Adrenal gland (tissue), 12 donors: Measurements from ENCODE around the gene ERGIC2. TPM values are rescaled to one million over a fixed set of nuclear protein-coding genes. Genes with fewer than 3 reads are reported as not detected.

ENCODE experiments used
- DNase-seq, 7 donors: peaks; one replicate each; pipeline ENCODE4 v3.0.0-alpha.2; 2019 to 2020
- H3K27ac ChIP-seq, 5 donors: fragments of 200-600 bp; sonication (generic) in 4 of 5; 1 replicate in 3 of 5; 2 replicates in 2 of 5; pipeline versions ENCODE4 v1.5.1 to v1.8.0; 2016 to 2020; ENCODE audit warnings: mild to moderate bottlenecking in 1 of 5
- H3K27me3 ChIP-seq: fragments of 200-600 bp; 2 replicates; pipeline ENCODE4 v1.8.0; 2021
- H3K36me3 ChIP-seq, 2 donors: fragments of 200-600 bp; replicated peaks in 1 of 2; 1 replicate in 1 of 2; 2 replicates in 1 of 2; pipeline versions ENCODE4 v1.5.1 to v1.8.0; 2018 to 2022
- H3K4me1 ChIP-seq, 2 donors: fragments of 200-600 bp; replicated peaks in 1 of 2; 1 replicate in 1 of 2; 2 replicates in 1 of 2; pipeline versions ENCODE4 v1.5.1 to v1.8.0; 2018 to 2021
- H3K4me3 ChIP-seq, 4 donors: fragments of 200-600 bp; sonication (generic) in 3 of 4; one replicate each; pipeline ENCODE4 v1.5.1; 2016 to 2018
- H3K9me3 ChIP-seq, 3 donors: fragments of 200-600 bp; sonication (generic) in 1 of 3; replicated peaks in 1 of 3; 1 replicate in 2 of 3; 2 replicates in 1 of 3; pipeline versions ENCODE4 v1.5.1 to v1.8.0; 2016 to 2021
- POLR2A ChIP-seq, 2 donors: fragments of 450-650 bp; IDR thresholded peaks; one replicate each; pipeline ENCODE4 v1.6.1; 2017; ENCODE audit warnings: antibody characterized with exemption in 2 of 2, mild to moderate bottlenecking in 2 of 2, moderate library complexity in 1 of 2
- WGBS, 4 donors: extraction: QIAGEN DNeasy Blood & Tissue Kit in 2 of 4; methylation state at CpG; one replicate each; pipeline versions ENCODE4 v1.1.5 to v1.1.7; 2013 to 2017; 5-methylcytosine and 5-hydroxymethylcytosine counted together
- intact Hi-C, 2 donors: fragments of 100-400 bp; cut with DNase I; formaldehyde crosslinking; loops; one replicate each; pipeline versions ENCODE4 v1.14.1 to v1.15.0; 2022 to 2023
- polyA plus RNA-seq, 3 donors: library from polyadenylated mRNA; stranded (reverse); fragments of 200-250 nt in 2 of 3; fragments of 350-450 nt in 1 of 3; fragmentation: Illumina TruSeq in 1 of 3; extraction: RNeasy Lipid Tissue Mini Kit (QIAGEN cat#74804) in 1 of 3; gene quantifications; one replicate each; pipeline ENCODE4 v1.2.3, GENCODE V29; 2013 to 2014
- total RNA-seq, 9 donors: library from RNA; depleted of rRNA in 4 of 9; stranded (reverse); fragments of >200 nt in 4 of 9; fragments of 120-200 nt in 1 of 9; fragmentation: NEBNext Ultra II Directional in 1 of 9; extraction: Animal tissue kit (Norgen Biotek cat#: 25700) in 1 of 9; gene quantifications; one replicate each; pipeline versions ENCODE4 v1.1.0 to v1.2.4, GENCODE V29; 2013 to 2023
- TF ChIP-seq, protein P1 (sequence below), 6 experiments: fragments of 450-650 bp in 4 of 6; fragments of 200-600 bp in 2 of 6; sonication (generic) in 1 of 6; IDR thresholded peaks; 1 replicate in 5 of 6; 2 replicates in 1 of 6; pipeline versions ENCODE4 v1.5.1 to v1.8.0; 2016 to 2021; ENCODE audit warnings: antibody characterized with exemption in 6 of 6, mild to moderate bottlenecking in 2 of 6, moderate library complexity in 1 of 6
- donor health status: healthy with polysubstance abuse.
- donor health status: Bipolar disorder and iron deficiency.
- donor health status: DM: yes; HTN: yes; CAD: no.
- donor health status: DM: no; HTN: no; CAD: no.
- donor health status: DM: no; HTN: no; CAD: no.
- donor health status: DM: yes; HTN: yes; CAD: no.

ERGIC2 gene
- total and polyA plus RNA-seq, 12 donors = 17.9 to 134 (median 60.7) TPM

- H3K9me3 ChIP-seq = no peaks in the 10 kb centered on the region
- no peak overlapping the region for H3K4me3 ChIP-seq
- H3K27me3 ChIP-seq = no peaks in the 10 kb centered on the region
- WGBS, 4 donors = 62 to 73% (median 68%) methylated on average over 4 of the region's 4 CpGs
- intact Hi-C loops = no loop called here
- DNase-seq = no peak
- H3K4me1 ChIP-seq = peaks cover 2 to 10% of the 10 kb centered on the region in 2 donors
- H3K27ac ChIP-seq = no peak overlapping the region
- peaks cover 0 to 10% of the 10 kb centered on the region in 2 donors for H3K36me3 ChIP-seq
- TF ChIP-seq, protein P1, sequence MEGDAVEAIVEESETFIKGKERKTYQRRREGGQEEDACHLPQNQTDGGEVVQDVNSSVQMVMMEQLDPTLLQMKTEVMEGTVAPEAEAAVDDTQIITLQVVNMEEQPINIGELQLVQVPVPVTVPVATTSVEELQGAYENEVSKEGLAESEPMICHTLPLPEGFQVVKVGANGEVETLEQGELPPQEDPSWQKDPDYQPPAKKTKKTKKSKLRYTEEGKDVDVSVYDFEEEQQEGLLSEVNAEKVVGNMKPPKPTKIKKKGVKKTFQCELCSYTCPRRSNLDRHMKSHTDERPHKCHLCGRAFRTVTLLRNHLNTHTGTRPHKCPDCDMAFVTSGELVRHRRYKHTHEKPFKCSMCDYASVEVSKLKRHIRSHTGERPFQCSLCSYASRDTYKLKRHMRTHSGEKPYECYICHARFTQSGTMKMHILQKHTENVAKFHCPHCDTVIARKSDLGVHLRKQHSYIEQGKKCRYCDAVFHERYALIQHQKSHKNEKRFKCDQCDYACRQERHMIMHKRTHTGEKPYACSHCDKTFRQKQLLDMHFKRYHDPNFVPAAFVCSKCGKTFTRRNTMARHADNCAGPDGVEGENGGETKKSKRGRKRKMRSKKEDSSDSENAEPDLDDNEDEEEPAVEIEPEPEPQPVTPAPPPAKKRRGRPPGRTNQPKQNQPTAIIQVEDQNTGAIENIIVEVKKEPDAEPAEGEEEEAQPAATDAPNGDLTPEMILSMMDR (IDR thresholded peaks at IDR 0.05) = no peak
- no peak for TF ChIP-seq POLR2A (IDR thresholded peaks at IDR 0.05)
These were observed 6.1 kb downstream of the ERGIC2 start for GRCh38 chr12:29374913-29375312.

- H3K4me3 ChIP-seq = no peak overlapping the region
- WGBS, 4 donors = 94 to 98% (median 96%) methylated on average over 2 of the region's 2 CpGs
These were observed 7.0 kb downstream of the ERGIC2 start for GRCh38 chr12:29374012-29374411.

DNA sequence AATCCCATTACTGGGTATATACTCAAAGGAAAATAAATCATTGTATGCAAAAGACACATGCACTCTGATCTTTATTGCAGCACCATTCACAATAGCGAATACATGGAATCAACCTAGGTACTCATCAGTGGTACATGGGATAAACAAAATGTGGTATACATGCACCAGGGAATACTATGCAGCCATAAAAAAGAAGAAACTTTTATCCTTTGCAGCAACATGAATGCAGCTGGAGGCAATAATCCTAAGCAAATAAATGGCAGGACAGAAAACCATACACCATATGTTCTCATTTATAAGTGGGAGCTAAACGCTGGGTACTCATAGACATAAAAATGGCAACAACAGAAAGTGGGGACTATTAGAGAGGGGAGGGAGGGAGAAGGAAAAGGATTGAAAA lies 15.9 kb downstream of the ERGIC2 start:
- no peaks in the 10 kb centered on the region for H3K4me1 ChIP-seq
- no peak overlapping the region for H3K4me3 ChIP-seq
- H3K36me3 ChIP-seq = peaks cover 0 to 5% of the 10 kb centered on the region in 2 donors
- intact Hi-C loops = no loop called here
- H3K9me3 ChIP-seq = no peaks in the 10 kb centered on the region
- no peaks in the 10 kb centered on the region for H3K27me3 ChIP-seq
- TF ChIP-seq, protein P1 (IDR thresholded peaks at IDR 0.05) = no peak
- no peak for TF ChIP-seq POLR2A (IDR thresholded peaks at IDR 0.05)
- 96 to 100% (median 98%) methylated on average over 2 of the region's 2 CpGs for WGBS, 4 donors
- no peak for DNase-seq
- H3K27ac ChIP-seq = no peak overlapping the region

More at GRCh38 chr12:29374012-29374411, 7.0 kb downstream of the ERGIC2 start:
- intact Hi-C loops = no loop called here
- H3K9me3 ChIP-seq = no peaks in the 10 kb centered on the region
- H3K4me1 ChIP-seq = peaks cover 0 to under 1% of the 10 kb centered on the region in 2 donors
- H3K27ac ChIP-seq = no peak overlapping the region
- TF ChIP-seq POLR2A (IDR thresholded peaks at IDR 0.05) = no peak
- TF ChIP-seq, protein P1 (IDR thresholded peaks at IDR 0.05) = no peak
- no peaks in the 10 kb centered on the region for H3K27me3 ChIP-seq
- peaks cover 0 to 14% of the 10 kb centered on the region in 2 donors for H3K36me3 ChIP-seq
- DNase-seq = no peak

- no peaks in the 10 kb centered on the region for H3K9me3 ChIP-seq
- no peak overlapping the region for H3K4me3 ChIP-seq
- no peak overlapping the region for H3K27ac ChIP-seq
- no peak for DNase-seq
- no peaks in the 10 kb centered on the region for H3K4me1 ChIP-seq
- H3K36me3 ChIP-seq = peaks cover 0 to 24% of the 10 kb centered on the region in 2 donors
- H3K27me3 ChIP-seq = no peaks in the 10 kb centered on the region
- intact Hi-C loops = no loop called here
- TF ChIP-seq, protein P1 (IDR thresholded peaks at IDR 0.05) = no peak
- TF ChIP-seq POLR2A (IDR thresholded peaks at IDR 0.05) = no peak
- 90 to 100% (median 99%) methylated on average over 1 of the region's 1 CpG for WGBS, 4 donors
These were observed 26.0 kb downstream of the ERGIC2 start for GRCh38 chr12:29354954-29355353.
